Endothelial cell (in vitro differentiated cells): ENCODE measurements around the gene FPR3. TPM values are rescaled to one million over a fixed set of nuclear protein-coding genes. Genes with fewer than 3 reads are reported as not detected.

Experiments used
- DNase-seq: peaks from one replicate; pipeline ENCODE4 v3.0.0; 2021; ENCODE audit warnings: low spot score
- H3K27ac Mint-ChIP-seq: one replicate; pipeline ENCODE4 v1.8.0; 2021; ENCODE audit warnings: mixed read lengths, inconsistent platforms; ENCODE audit not compliant: unreplicated experiment
- H3K27me3 Mint-ChIP-seq: one replicate; pipeline ENCODE4 v1.8.0; 2021; ENCODE audit warnings: mild to moderate bottlenecking, moderate library complexity, mixed read lengths, inconsistent platforms; ENCODE audit not compliant: unreplicated experiment
- H3K36me3 Mint-ChIP-seq: one replicate; pipeline ENCODE4 v1.8.0; 2021; ENCODE audit warnings: mild to moderate bottlenecking, low read depth, mixed read lengths, inconsistent platforms; ENCODE audit not compliant: unreplicated experiment
- H3K4me1 Mint-ChIP-seq: one replicate; pipeline ENCODE4 v1.8.0; 2021; ENCODE audit warnings: mild to moderate bottlenecking, mixed read lengths, inconsistent platforms; ENCODE audit not compliant: unreplicated experiment
- H3K4me3 Mint-ChIP-seq: one replicate; pipeline ENCODE4 v1.8.0; 2021; ENCODE audit warnings: mild to moderate bottlenecking, mixed read lengths, inconsistent platforms; ENCODE audit not compliant: unreplicated experiment
- H3K9me3 Mint-ChIP-seq: one replicate; pipeline ENCODE4 v1.8.0; 2021; ENCODE audit warnings: mixed read lengths, inconsistent platforms; ENCODE audit not compliant: unreplicated experiment
- CTCF ChIP-seq: fragments of 200-600 bp; sonication (generic); IDR thresholded peaks from one replicate; pipeline ENCODE4 v1.5.0; 2021; ENCODE audit warnings: antibody characterized with exemption; ENCODE audit not compliant: unreplicated experiment
- total RNA-seq: library from RNA; stranded (reverse); fragmentation: NEBNext Ultra II Directional; extraction: Animal tissue kit (Norgen Biotek cat#: 25700); gene quantifications from one replicate; pipeline ENCODE4 v1.2.1, GENCODE V29; 2021; ENCODE audit not compliant: unreplicated experiment

The FPR3 gene
- total RNA-seq, 1 donor from 2014 or later, result not detected

GRCh38 chr19:51754109-51754508, 40.8 kb upstream of the FPR3 start:
- Mint-ChIP-seq H3K9me3 (peaks cover 8% of the 10 kb centered on the region), H3K36me3 (peaks cover 4% of the 10 kb centered on the region), H3K27me3 (peaks cover 3% of the 10 kb centered on the region), H3K4me1 (peaks cover 7% of the 10 kb centered on the region), H3K27ac (no peak overlapping the region), H3K4me3 (no peak overlapping the region)
- no peak for TF ChIP-seq CTCF
- DNase-seq, result no peak

- peaks cover 7% of the 10 kb centered on the region for H3K4me1 Mint-ChIP-seq
- DNase-seq, result no peak
Observed at GRCh38 chr19:51754770-51755169, 40.2 kb upstream of the FPR3 start.

GRCh38 chr19:51755571-51755970, 39.4 kb upstream of the FPR3 start:
- DNase-seq, result no peak
- peaks cover 2% of the 10 kb centered on the region for H3K27me3 Mint-ChIP-seq
- H3K4me1 Mint-ChIP-seq, result peaks cover 7% of the 10 kb centered on the region
- H3K4me3 Mint-ChIP-seq, result no peak overlapping the region
- H3K27ac Mint-ChIP-seq, result no peak overlapping the region
- TF ChIP-seq CTCF, result no peak
- peaks cover 4% of the 10 kb centered on the region for H3K36me3 Mint-ChIP-seq
- H3K9me3 Mint-ChIP-seq, result peaks cover 8% of the 10 kb centered on the region

More at GRCh38 chr19:51754770-51755169, 40.2 kb upstream of the FPR3 start:
- peaks cover 8% of the 10 kb centered on the region for H3K9me3 Mint-ChIP-seq
- peaks cover 2% of the 10 kb centered on the region for H3K27me3 Mint-ChIP-seq
- no peak for TF ChIP-seq CTCF
- H3K27ac Mint-ChIP-seq, result no peak overlapping the region
- H3K36me3 Mint-ChIP-seq, result peaks cover 4% of the 10 kb centered on the region
- H3K4me3 Mint-ChIP-seq, result no peak overlapping the region

- H3K36me3 Mint-ChIP-seq, result no peaks in the 10 kb centered on the region
- TF ChIP-seq CTCF, result no peak
- no peak for DNase-seq
- peaks cover 4% of the 10 kb centered on the region for H3K4me1 Mint-ChIP-seq
- H3K4me3 Mint-ChIP-seq, result no peak within 1 kb of the TSS
- H3K27me3 Mint-ChIP-seq, result peaks cover 3% of the 10 kb centered on the region
- peaks cover under 1% of the 10 kb centered on the region for H3K9me3 Mint-ChIP-seq
- H3K27ac Mint-ChIP-seq, result no peak within 1 kb of the TSS
Observed at GRCh38 chr19:51760697-51761356, 34.1 kb upstream of the FPR3 start, which contains the start of gene FPR2. TSS of gene FPR2 (plus strand) at chr19:51761180. CDS start at chr19:51768659, 7,479 bp downstream.

- Mint-ChIP-seq H3K27me3 (peaks cover 6% of the 10 kb centered on the region), H3K36me3 (no peaks in the 10 kb centered on the region), H3K9me3 (no peaks in the 10 kb centered on the region), H3K4me3 (no peak overlapping the region), H3K27ac (no peak overlapping the region), H3K4me1 (peaks cover 10% of the 10 kb centered on the region)
- no peak for DNase-seq
- no peak for TF ChIP-seq CTCF
Observed at GRCh38 chr19:51761696-51762095, 33.3 kb upstream of the FPR3 start.
